ENCODE measurements around the gene RMI2.

The RMI2 gene

GRCh38 chr16:11379420-11379819, 34.2 kb downstream of the RMI2 start:
- TF ChIP-seq TAF1 (IDR thresholded peaks at IDR 0.05; ENCODE audit: borderline replicate concordance, low read depth, low read length) (no peak), POLR2AphosphoS5 (IDR thresholded peaks at IDR 0.05; ENCODE audit: low read depth, low read length) (peak; percentile 22; the same call in 1 of the 2 replicates)
- DNase-seq (ENCODE audit: insufficient read length) = peak; percentile 48
- peak; percentile 87 for FAIRE-seq

GRCh38 chr16:11380836-11381235, 35.6 kb downstream of the RMI2 start:
- TF ChIP-seq POLR2AphosphoS5 (IDR thresholded peaks at IDR 0.05; ENCODE audit: low read depth, low read length) = no peak
- TF ChIP-seq POLR2A (IDR thresholded peaks at IDR 0.05; ENCODE audit: low read depth, low read length) = no peak
- TF ChIP-seq TAF1 (IDR thresholded peaks at IDR 0.05; ENCODE audit: borderline replicate concordance, low read depth, low read length) = no peak
- FAIRE-seq (no peak), DNase-seq (ENCODE audit: insufficient read length) (no peak)

- no peak for TF ChIP-seq TAF1 (IDR thresholded peaks at IDR 0.05; ENCODE audit: borderline replicate concordance, low read depth, low read length)
- no peak for TF ChIP-seq POLR2AphosphoS5 (IDR thresholded peaks at IDR 0.05; ENCODE audit: low read depth, low read length)
- TF ChIP-seq POLR2A (IDR thresholded peaks at IDR 0.05; ENCODE audit: low read depth, low read length) = no peak
- FAIRE-seq = no peak
- no peak for DNase-seq (ENCODE audit: insufficient read length)
Observed at GRCh38 chr16:11383481-11384183, 38.4 kb downstream of the RMI2 start.

- no peak for DNase-seq (ENCODE audit: insufficient read length)
- TF ChIP-seq TAF1 (IDR thresholded peaks at IDR 0.05; ENCODE audit: borderline replicate concordance, low read depth, low read length) (no peak), POLR2A (IDR thresholded peaks at IDR 0.05; ENCODE audit: low read depth, low read length) (no peak), POLR2AphosphoS5 (IDR thresholded peaks at IDR 0.05; ENCODE audit: low read depth, low read length) (no peak)
- no peak for FAIRE-seq
Observed at GRCh38 chr16:11384184-11384955, 39.1 kb downstream of the RMI2 start.

GRCh38 chr16:11384956-11385586, 39.8 kb downstream of the RMI2 start:
- FAIRE-seq (no peak), DNase-seq (ENCODE audit: insufficient read length) (no peak)
- TF ChIP-seq POLR2A (IDR thresholded peaks at IDR 0.05; ENCODE audit: low read depth, low read length) = no peak
- TF ChIP-seq POLR2AphosphoS5 (IDR thresholded peaks at IDR 0.05; ENCODE audit: low read depth, low read length) = no peak
- TF ChIP-seq TAF1 (IDR thresholded peaks at IDR 0.05; ENCODE audit: borderline replicate concordance, low read depth, low read length) = no peak

- peak; percentile 32 for DNase-seq (ENCODE audit: insufficient read length)
- no peak for TF ChIP-seq POLR2AphosphoS5 (IDR thresholded peaks at IDR 0.05; ENCODE audit: low read depth, low read length)
- TF ChIP-seq POLR2A (IDR thresholded peaks at IDR 0.05; ENCODE audit: low read depth, low read length) = no peak
- TF ChIP-seq TAF1 (IDR thresholded peaks at IDR 0.05; ENCODE audit: borderline replicate concordance, low read depth, low read length) = no peak
- FAIRE-seq = no peak
Observed at GRCh38 chr16:11386054-11386680, 40.9 kb downstream of the RMI2 start.

- no peak for FAIRE-seq
- no peak for DNase-seq (ENCODE audit: insufficient read length)
- TF ChIP-seq POLR2AphosphoS5 (IDR thresholded peaks at IDR 0.05; ENCODE audit: low read depth, low read length) = no peak
- no peak for TF ChIP-seq TAF1 (IDR thresholded peaks at IDR 0.05; ENCODE audit: borderline replicate concordance, low read depth, low read length)
- TF ChIP-seq POLR2A (IDR thresholded peaks at IDR 0.05; ENCODE audit: low read depth, low read length) = no peak
Observed at GRCh38 chr16:11386791-11387546, 41.7 kb downstream of the RMI2 start.

- DNase-seq (ENCODE audit: insufficient read length) (no peak), FAIRE-seq (no peak)
- TF ChIP-seq TAF1 (IDR thresholded peaks at IDR 0.05; ENCODE audit: borderline replicate concordance, low read depth, low read length) (no peak), POLR2A (IDR thresholded peaks at IDR 0.05; ENCODE audit: low read depth, low read length) (no peak), POLR2AphosphoS5 (IDR thresholded peaks at IDR 0.05; ENCODE audit: low read depth, low read length) (no peak)
Observed at GRCh38 chr16:11389083-11389482, 43.8 kb downstream of the RMI2 start.

- DNase-seq (ENCODE audit: insufficient read length) (no peak), FAIRE-seq (no peak)
- TF ChIP-seq TAF1 (IDR thresholded peaks at IDR 0.05; ENCODE audit: borderline replicate concordance, low read depth, low read length) (no peak), POLR2A (IDR thresholded peaks at IDR 0.05; ENCODE audit: low read depth, low read length) (no peak), POLR2AphosphoS5 (IDR thresholded peaks at IDR 0.05; ENCODE audit: low read depth, low read length) (no peak)
Observed at GRCh38 chr16:11389631-11390565, 44.6 kb downstream of the RMI2 start.

All from GM12892 (cell line).